ENCODE results near the gene CCDC83.

Gene CCDC83

DNA sequence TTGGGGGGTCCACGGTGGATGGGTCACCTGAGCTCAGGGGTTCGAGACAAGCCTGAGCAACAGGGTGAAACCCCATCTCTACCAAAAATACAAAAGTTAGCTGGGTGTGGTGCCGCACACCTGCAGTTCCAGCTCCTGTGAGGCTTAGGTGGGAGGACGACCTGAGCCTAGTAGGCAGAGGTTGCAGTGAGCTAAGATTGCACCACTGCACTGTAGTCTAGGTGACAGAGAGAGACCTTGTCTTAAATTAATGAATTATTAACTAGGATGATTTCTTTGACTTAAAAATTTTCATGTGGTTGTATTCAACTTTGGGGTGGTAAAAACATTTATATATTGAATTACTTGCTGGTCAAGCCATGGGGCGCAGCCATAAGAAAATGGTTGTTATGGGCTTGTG is 33.9 kb downstream of the CCDC83 start:
- TF ChIP-seq, protein P1, sequence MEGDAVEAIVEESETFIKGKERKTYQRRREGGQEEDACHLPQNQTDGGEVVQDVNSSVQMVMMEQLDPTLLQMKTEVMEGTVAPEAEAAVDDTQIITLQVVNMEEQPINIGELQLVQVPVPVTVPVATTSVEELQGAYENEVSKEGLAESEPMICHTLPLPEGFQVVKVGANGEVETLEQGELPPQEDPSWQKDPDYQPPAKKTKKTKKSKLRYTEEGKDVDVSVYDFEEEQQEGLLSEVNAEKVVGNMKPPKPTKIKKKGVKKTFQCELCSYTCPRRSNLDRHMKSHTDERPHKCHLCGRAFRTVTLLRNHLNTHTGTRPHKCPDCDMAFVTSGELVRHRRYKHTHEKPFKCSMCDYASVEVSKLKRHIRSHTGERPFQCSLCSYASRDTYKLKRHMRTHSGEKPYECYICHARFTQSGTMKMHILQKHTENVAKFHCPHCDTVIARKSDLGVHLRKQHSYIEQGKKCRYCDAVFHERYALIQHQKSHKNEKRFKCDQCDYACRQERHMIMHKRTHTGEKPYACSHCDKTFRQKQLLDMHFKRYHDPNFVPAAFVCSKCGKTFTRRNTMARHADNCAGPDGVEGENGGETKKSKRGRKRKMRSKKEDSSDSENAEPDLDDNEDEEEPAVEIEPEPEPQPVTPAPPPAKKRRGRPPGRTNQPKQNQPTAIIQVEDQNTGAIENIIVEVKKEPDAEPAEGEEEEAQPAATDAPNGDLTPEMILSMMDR (IDR thresholded peaks at IDR 0.05; ENCODE audit: low read depth, low read length), result no peak
- H3K4me3 ChIP-seq (ENCODE audit: low read depth, low read length), result no peak overlapping the region

DNA sequence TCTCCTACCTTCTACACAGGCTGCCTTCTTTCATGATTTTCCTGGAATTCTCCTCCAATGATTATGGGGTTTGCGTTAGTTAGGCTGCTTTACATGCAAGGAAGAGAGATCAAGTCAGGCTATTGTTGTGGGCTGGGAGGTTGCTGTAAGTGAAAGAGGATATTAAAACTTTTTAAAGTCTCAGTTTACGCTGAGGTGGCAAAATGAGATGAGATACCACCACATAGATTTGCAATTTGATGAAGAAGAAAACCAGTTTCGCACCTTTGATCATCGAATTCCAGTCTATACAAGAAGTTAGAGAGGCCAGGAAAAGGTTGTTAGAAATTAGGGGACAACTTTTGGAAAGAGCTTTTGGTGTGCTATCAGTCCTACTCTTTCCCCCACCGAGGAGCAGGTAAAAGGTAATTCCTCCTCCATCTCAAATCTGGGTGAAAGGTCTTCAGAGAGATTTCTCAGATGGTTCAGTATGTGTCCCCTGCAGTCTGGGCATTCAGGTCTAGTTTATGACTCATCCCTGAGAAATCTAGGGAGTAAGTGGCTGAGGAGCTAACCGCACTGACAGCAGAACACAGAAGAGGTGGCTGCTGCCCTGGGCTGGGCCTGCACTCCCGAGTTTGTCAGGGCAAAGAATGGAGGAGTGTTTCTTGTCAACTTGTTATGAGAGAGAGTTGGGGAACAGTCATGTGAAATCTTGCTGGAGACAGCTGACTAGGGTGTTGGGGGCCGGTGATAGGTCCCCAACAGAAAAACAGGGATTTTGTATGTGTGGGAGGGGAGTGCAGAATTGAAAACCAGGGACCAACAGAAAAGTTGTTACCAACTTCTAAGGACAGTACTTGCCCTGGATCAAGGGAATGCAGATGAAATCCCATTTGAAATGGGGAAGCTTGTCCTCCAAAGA is 34.7 kb downstream of the CCDC83 start:
- Histone ChIP-seq H3K27me3 (no peaks in the 10 kb centered on the region; the same call in none of the 2 replicates), H3K4me1 (no peaks in the 10 kb centered on the region), H3K36me3 (no peaks in the 10 kb centered on the region), H3K4me3 (ENCODE audit: low read depth, low read length) (no peak overlapping the region), H3K9me3 (no peaks in the 10 kb centered on the region)
- TF ChIP-seq, protein P1 (IDR thresholded peaks at IDR 0.05; ENCODE audit: low read depth, low read length), result no peak
- no peak for DNase-seq

More for the DNA sequence above, 33.9 kb downstream of the CCDC83 start:
- Histone ChIP-seq H3K4me1 (no peaks in the 10 kb centered on the region), H3K27me3 (no peaks in the 10 kb centered on the region; the same call in none of the 2 replicates), H3K9me3 (no peaks in the 10 kb centered on the region), H3K36me3 (no peaks in the 10 kb centered on the region)
- no peak for DNase-seq

DNA sequence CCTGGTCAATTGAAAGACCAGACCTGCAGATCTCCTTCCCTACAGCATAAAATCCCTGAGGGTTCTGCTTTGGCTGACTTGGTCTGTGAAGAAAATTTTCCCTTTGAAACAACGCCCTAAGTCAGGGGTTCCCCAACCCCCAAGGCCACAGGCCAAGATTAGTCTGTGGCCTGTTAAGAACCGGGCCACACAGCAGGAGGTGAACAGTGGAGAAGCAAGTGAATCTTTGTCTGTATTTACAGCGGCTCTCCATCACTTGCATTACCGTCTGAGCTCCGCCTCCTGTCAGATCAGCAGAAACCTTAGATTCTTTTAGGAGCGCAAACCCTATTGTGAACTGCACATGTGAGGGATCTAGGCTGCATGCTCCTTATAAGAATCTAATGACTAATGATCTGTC is 38.2 kb downstream of the CCDC83 start:
- Histone ChIP-seq H3K4me1 (no peaks in the 10 kb centered on the region), H3K9me3 (no peaks in the 10 kb centered on the region), H3K36me3 (no peaks in the 10 kb centered on the region), H3K27me3 (no peaks in the 10 kb centered on the region; the same call in none of the 2 replicates), H3K4me3 (ENCODE audit: low read depth, low read length) (no peak overlapping the region)
- TF ChIP-seq, protein P1 (IDR thresholded peaks at IDR 0.05; ENCODE audit: low read depth, low read length), result no peak
- DNase-seq, result no peak

DNA sequence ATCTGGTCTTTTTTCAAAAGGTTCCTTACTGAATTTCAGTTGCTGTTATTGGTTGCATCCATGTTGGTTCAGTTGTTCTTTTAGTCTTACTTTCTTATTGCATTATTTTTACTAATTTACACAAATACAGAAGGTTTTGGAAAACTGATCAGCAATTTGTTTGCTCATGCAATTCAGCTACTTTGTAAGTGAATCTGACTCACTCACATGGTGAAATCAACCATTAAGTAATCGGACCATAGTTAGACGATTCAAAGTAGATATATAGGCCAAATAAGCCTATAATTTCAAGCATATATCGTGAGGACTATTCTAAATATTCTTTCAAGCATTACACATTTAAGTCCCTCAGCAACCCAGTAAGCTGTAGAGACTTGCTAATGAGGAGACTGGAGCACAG is 41.7 kb downstream of the CCDC83 start:
- H3K36me3 ChIP-seq, result no peaks in the 10 kb centered on the region
- no peaks in the 10 kb centered on the region for H3K4me1 ChIP-seq
- TF ChIP-seq, protein P1 (IDR thresholded peaks at IDR 0.05; ENCODE audit: low read depth, low read length), result no peak
- no peak overlapping the region for H3K4me3 ChIP-seq (ENCODE audit: low read depth, low read length)
- no peaks in the 10 kb centered on the region; the same call in 1 of the 2 replicates for H3K27me3 ChIP-seq
- no peak for DNase-seq
- no peaks in the 10 kb centered on the region for H3K9me3 ChIP-seq

DNA sequence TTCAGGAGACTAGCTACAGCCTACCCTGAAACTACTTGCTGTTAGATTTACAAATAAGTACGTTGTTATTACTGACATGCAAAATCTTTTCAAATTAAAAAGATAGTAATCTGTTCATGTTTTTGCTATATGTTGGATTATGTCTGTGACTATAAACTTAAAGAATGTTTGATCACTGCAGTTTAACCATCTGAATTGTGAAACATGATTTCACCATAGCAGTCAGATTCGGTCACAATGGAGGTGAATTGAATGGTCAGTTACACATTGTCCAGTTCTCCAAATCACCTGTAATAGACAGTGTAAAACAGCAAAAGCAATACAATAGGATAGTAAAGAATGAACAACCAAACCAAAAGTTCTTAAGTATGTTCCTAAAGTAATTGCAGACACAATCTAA is 43.3 kb downstream of the CCDC83 start:
- Histone ChIP-seq H3K4me3 (ENCODE audit: low read depth, low read length) (no peak overlapping the region), H3K36me3 (no peaks in the 10 kb centered on the region), H3K9me3 (no peaks in the 10 kb centered on the region), H3K27me3 (no peaks in the 10 kb centered on the region; the same call in 1 of the 2 replicates), H3K4me1 (no peaks in the 10 kb centered on the region)
- DNase-seq, result no peak
- TF ChIP-seq, protein P1 (IDR thresholded peaks at IDR 0.05; ENCODE audit: low read depth, low read length), result no peak

DNA sequence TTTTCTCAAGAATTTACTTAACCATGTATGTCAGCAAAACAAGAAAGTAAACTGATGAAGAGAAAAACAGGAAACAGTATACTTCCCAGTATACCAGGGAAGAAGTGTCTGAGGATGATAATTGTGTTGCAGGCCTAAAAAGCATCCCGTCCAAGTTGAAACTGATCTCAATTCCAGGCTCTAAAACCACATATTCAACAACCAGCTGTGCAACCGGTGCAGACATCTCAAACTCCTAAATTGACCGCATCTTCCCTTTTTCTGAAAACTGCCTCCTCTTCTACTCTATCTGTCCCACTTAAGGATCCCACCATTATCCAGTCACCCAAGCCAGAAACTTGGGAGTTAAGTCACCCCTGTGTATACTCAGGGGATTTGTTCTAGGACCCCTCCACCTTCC is 47.2 kb downstream of the CCDC83 start:
- no peak for DNase-seq
- TF ChIP-seq, protein P1 (IDR thresholded peaks at IDR 0.05; ENCODE audit: low read depth, low read length), result no peak
- H3K4me3 ChIP-seq (ENCODE audit: low read depth, low read length), result no peak overlapping the region

More for the DNA sequence above, 47.2 kb downstream of the CCDC83 start:
- Histone ChIP-seq H3K9me3 (no peaks in the 10 kb centered on the region), H3K4me1 (no peaks in the 10 kb centered on the region), H3K27me3 (no peaks in the 10 kb centered on the region; the same call in 1 of the 2 replicates), H3K36me3 (no peaks in the 10 kb centered on the region)

All from BE2C (cell line).